Measurements from ENCODE around the gene FTL.

Gene FTL

DNA sequence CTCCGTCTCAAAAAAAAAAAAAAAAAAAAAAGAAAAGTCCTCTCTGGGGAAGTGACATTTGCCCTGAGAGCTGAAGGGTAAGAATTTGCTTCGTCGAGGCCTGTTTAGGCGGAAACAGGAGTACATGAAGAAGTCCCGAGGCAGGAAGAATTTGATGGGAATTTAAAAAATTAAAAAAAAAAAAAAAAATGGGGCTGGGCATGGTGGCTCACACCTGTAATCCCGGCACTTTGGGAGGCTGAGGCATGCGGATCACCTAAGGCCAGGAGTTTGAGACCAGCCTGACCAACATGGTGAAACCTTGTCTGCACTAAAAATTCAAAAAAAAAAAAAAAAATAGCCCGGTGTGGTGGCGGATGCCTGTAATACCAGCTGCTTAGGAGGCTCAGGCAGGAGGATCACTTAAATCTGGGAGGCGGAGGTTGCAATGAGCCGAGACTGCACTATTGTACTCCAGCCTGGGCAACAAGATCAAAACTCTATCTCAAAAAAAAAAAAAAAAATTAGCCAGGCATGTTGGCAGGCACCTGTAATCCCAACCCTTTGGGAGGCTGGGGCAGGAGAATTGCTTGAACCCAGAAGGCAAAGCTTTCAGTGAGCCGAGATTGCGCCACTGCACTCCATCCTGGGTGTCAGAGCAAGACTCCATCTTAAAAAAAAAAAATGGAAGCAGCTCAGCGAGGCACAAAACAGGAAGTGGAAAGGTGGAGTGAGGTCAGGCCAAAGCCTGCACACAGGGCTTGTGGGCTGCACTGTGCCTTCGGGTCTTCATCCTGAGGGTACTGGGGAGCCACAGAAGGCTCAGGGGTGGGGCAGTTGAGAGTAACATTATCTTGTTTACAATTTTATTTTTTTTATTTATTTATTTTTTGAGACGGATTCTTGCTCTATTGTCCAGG, 5.5 kb upstream of the FTL start:
- H3K4me1 ChIP-seq (ENCODE audit: control insufficient read depth, insufficient read depth, low read length), result peaks cover 36% of the 10 kb centered on the region
- H3K9ac ChIP-seq (ENCODE audit: low read length), result no peak overlapping the region
- no peaks in the 10 kb centered on the region for H3K9me3 ChIP-seq (ENCODE audit: control insufficient read depth, insufficient read depth, low read depth, low read length)
- peaks cover 40% of the 10 kb centered on the region for H3K36me3 ChIP-seq (ENCODE audit: control insufficient read depth, insufficient read depth, low read length)
- H3K27ac ChIP-seq (ENCODE audit: low read depth, low read length), result no peak overlapping the region
- no peaks in the 10 kb centered on the region for H3K27me3 ChIP-seq (ENCODE audit: control insufficient read depth, insufficient read depth, low read length)
- H3K4me3 ChIP-seq (ENCODE audit: low read depth, low read length), result no peak overlapping the region

DNA sequence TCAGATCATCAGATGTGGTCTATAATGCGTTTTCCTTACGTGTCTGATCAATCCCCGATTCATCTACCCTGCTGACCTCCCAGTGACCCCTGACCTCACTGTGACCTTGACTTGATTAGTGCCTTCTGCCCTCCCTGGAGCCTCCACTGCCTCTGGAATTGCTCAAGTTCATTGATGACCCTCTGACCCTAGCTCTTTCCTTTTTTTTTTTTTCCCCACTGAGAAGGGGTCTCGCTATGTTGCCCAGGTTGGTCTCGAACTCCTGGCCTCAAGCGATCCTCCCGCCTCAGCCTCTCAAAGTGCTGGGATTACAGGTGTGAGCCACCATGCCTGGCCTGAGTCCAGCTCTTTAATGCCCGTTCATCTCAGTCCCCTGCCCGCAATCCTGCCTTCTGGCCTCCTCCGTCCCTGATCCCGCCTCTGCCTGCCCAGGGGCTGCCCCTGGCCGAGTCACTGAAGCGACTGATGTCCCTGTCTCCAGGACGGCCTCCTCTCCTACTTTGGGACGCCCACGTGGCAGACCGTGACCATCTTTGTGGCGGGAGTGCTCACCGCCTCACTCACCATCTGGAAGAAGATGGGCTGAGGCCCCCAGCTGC, 4.0 kb upstream of the FTL start:
- peaks cover 40% of the 10 kb centered on the region for H3K36me3 ChIP-seq (ENCODE audit: control insufficient read depth, insufficient read depth, low read length)
- no peak overlapping the region for H3K9ac ChIP-seq (ENCODE audit: low read length)
- H3K4me1 ChIP-seq (ENCODE audit: control insufficient read depth, insufficient read depth, low read length), result peaks cover 31% of the 10 kb centered on the region
- no peaks in the 10 kb centered on the region for H3K9me3 ChIP-seq (ENCODE audit: control insufficient read depth, insufficient read depth, low read depth, low read length)
- H3K4me3 ChIP-seq (ENCODE audit: low read depth, low read length), result no peak overlapping the region
- no peak overlapping the region for H3K27ac ChIP-seq (ENCODE audit: low read depth, low read length)
- H3K27me3 ChIP-seq (ENCODE audit: control insufficient read depth, insufficient read depth, low read length), result no peaks in the 10 kb centered on the region

DNA sequence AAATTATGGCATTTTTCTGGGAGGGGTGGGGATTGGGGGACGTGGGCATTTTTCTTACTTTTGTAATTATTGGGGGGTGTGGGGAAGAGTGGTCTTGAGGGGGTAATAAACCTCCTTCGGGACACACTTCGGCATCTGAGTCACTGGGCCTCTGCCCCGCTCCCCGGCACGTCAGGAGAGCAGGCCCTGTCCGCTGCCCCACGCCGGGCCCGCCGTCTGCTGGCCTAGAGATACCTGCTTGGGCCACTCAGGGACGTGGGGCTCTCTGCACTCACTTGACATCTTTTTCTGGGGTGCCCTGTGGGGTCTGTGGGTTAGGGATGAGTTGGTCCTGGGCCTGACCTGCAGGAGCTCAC, 3.5 kb upstream of the FTL start:
- H3K9me3 ChIP-seq (ENCODE audit: control insufficient read depth, insufficient read depth, low read depth, low read length), result no peaks in the 10 kb centered on the region
- H3K4me3 ChIP-seq (ENCODE audit: low read depth, low read length), result no peak overlapping the region; the same call in 1 of the 2 replicates
- peaks cover 42% of the 10 kb centered on the region for H3K36me3 ChIP-seq (ENCODE audit: control insufficient read depth, insufficient read depth, low read length)
- H3K27ac ChIP-seq (ENCODE audit: low read depth, low read length), result peak overlapping the region; percentile 11; the same call in 1 of the 2 replicates
- peak overlapping the region; percentile 58 for H3K9ac ChIP-seq (ENCODE audit: low read length)
- peaks cover 29% of the 10 kb centered on the region for H3K4me1 ChIP-seq (ENCODE audit: control insufficient read depth, insufficient read depth, low read length)
- H3K27me3 ChIP-seq (ENCODE audit: control insufficient read depth, insufficient read depth, low read length), result no peaks in the 10 kb centered on the region

DNA sequence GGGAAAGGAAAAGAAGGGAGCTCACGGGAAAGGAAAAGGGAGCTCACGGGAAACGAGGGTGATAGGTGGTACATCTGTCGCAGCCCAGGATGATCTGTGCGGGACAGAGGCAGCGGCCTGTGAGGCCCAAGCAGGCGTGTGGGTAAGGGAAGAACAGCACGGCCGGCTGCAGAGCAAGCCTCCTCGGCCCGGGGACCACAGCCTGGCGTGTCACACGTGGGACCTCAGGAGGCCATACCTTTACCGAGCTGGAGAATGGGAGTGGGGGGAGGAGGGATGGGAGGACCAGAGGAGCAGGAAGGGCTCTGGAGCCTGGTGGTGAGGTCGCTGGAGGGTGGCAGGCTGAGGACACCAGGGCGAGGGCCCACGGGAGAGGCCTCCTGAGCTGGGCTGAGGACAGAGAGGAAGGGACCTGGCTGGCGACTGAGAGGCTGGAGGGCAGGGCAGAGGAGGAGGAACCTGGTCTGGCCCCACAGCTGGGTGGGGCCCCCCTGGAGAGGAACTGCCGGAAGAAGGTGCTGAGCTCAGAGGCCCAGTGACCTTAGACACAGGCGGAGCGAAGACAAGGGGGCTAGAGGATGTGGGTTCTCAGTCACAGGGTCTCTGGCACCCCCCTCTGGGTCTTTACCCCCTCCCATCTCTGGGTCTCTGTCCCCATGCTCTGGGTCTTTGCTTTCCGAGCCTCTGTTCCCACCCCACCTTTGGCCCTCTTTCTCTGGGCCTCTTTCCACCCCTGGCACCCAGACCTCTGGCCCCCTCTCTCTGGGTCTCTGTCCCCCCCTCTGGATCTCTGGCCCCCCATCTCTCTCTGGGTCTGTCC, 2.9 kb upstream of the FTL start:
- Histone ChIP-seq H3K36me3 (ENCODE audit: control insufficient read depth, insufficient read depth, low read length) (peaks cover 43% of the 10 kb centered on the region), H3K9ac (ENCODE audit: low read length) (peak overlapping the region; percentile 58), H3K4me3 (ENCODE audit: low read depth, low read length) (peak overlapping the region; percentile 13; the same call in 1 of the 2 replicates), H3K27me3 (ENCODE audit: control insufficient read depth, insufficient read depth, low read length) (no peaks in the 10 kb centered on the region), H3K27ac (ENCODE audit: low read depth, low read length) (peak overlapping the region; percentile 11; the same call in 1 of the 2 replicates), H3K9me3 (ENCODE audit: control insufficient read depth, insufficient read depth, low read depth, low read length) (no peaks in the 10 kb centered on the region), H3K4me1 (ENCODE audit: control insufficient read depth, insufficient read depth, low read length) (peaks cover 29% of the 10 kb centered on the region)

DNA sequence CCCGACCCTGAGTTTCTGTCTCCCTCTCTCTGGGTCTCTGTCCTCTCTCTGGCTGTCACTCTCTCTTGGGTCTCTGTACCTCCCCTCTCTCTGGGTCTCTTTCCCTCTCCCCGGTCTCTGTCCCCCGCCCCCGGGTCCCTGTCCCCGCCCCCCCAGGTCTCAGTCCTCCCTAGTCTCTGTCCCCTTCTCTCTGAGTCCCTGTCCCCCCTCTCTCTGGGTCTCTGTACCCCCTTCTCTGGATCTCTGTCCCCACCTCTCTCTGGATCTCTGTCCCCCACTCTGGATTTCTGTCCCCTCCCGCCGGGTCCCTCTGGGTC, 2.3 kb upstream of the FTL start:
- Histone ChIP-seq H3K27ac (ENCODE audit: low read depth, low read length) (peak overlapping the region; percentile 11; the same call in 1 of the 2 replicates), H3K4me3 (ENCODE audit: low read depth, low read length) (no peak overlapping the region; the same call in 1 of the 2 replicates)

DNA sequence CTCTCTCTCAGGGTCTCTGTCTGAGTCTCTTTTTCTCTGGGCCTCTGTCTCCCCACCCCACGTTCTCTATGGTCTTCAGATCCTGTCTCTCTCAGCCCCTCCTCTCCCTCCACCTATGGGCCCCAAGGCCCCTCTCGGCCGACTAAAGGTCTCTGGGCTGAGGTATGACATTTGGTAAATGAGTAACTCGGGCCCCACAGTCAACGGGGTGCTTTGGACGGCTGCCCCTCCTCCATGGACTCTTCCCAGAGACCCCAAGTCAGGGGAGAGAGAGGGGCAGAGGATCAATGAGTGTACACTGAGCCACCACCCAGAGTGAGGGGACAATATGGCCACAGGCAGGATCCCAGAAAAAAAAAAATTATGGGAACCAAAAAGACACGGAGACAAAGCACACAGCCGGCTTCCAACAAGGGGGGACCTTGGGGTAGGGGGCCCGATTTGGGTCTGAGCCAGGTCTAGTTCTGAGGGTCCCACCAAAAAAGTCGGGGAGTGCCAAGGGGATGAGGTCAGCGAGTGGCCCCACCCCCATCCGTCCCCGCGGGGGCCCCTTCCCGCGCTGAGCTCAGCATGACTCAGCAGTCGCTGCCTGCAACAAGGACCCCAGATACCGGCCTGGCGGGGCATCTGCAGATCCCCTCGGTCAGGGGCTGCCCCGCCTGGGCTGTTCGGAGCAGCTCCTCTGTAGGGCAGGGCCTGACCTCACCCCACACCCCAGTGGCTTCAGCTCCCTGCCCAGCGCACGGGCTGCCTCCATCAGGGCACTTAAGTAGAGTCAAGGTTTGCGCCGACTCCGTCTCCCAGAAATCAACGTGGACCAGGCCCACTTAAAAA, 1.5 kb upstream of the FTL start:
- no peaks in the 10 kb centered on the region for H3K27me3 ChIP-seq (ENCODE audit: control insufficient read depth, insufficient read depth, low read length)
- H3K27ac ChIP-seq (ENCODE audit: low read depth, low read length), result peak overlapping the region; percentile 95
- H3K9ac ChIP-seq (ENCODE audit: low read length), result peak overlapping the region; percentile 98
- peak overlapping the region; percentile 55 for H3K4me3 ChIP-seq (ENCODE audit: low read depth, low read length)
- no peaks in the 10 kb centered on the region for H3K9me3 ChIP-seq (ENCODE audit: control insufficient read depth, insufficient read depth, low read depth, low read length)
- H3K36me3 ChIP-seq (ENCODE audit: control insufficient read depth, insufficient read depth, low read length), result peaks cover 37% of the 10 kb centered on the region
- peaks cover 29% of the 10 kb centered on the region for H3K4me1 ChIP-seq (ENCODE audit: control insufficient read depth, insufficient read depth, low read length)

More for the DNA sequence above, 2.3 kb upstream of the FTL start:
- peaks cover 39% of the 10 kb centered on the region for H3K36me3 ChIP-seq (ENCODE audit: control insufficient read depth, insufficient read depth, low read length)
- peak overlapping the region; percentile 58 for H3K9ac ChIP-seq (ENCODE audit: low read length)
- H3K27me3 ChIP-seq (ENCODE audit: control insufficient read depth, insufficient read depth, low read length), result no peaks in the 10 kb centered on the region
- H3K9me3 ChIP-seq (ENCODE audit: control insufficient read depth, insufficient read depth, low read depth, low read length), result no peaks in the 10 kb centered on the region
- peaks cover 29% of the 10 kb centered on the region for H3K4me1 ChIP-seq (ENCODE audit: control insufficient read depth, insufficient read depth, low read length)

DNA sequence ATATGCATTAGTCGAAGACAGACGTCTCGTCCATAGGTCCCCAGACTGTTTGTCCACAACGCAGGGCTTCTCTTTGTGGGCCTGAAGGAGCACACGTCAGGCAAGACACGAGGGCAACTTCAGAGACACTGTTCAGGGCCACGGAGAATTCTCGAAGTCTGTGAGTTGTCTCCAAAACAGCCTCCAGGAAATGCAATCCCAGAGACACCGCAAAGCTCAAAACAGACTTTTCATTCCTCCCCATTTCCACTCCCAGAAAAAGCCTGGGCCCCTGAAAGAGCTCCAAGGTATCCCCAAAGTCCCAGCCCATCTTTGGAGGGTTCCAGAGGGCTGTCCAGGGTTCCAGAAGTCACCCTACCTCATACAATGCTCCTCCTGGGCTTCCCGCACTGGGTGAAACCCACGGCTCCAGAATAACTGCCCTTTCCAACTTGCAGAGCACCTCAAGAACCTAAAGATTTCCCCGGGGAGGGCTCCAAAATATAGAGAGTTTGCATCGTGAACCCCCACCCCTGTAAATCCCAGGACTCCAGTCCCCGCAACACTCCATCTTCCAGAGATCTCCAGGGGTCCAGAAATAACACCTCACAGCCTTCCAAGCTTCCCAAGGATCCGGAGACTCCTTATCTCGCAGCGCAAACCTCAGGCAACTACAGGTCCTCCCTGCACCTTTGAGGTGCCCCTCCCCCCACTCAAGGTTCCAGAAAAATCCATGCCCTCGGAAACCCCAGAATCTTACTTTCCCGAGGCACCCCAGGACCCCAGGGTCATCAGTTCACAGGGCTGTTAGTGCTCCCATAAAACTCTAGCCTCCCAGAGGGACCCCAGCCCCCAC, 687 bp upstream of the FTL start:
- H3K4me3 ChIP-seq (ENCODE audit: low read depth, low read length), result peak overlapping the region; percentile 55
- peaks cover 29% of the 10 kb centered on the region for H3K4me1 ChIP-seq (ENCODE audit: control insufficient read depth, insufficient read depth, low read length)

DNA sequence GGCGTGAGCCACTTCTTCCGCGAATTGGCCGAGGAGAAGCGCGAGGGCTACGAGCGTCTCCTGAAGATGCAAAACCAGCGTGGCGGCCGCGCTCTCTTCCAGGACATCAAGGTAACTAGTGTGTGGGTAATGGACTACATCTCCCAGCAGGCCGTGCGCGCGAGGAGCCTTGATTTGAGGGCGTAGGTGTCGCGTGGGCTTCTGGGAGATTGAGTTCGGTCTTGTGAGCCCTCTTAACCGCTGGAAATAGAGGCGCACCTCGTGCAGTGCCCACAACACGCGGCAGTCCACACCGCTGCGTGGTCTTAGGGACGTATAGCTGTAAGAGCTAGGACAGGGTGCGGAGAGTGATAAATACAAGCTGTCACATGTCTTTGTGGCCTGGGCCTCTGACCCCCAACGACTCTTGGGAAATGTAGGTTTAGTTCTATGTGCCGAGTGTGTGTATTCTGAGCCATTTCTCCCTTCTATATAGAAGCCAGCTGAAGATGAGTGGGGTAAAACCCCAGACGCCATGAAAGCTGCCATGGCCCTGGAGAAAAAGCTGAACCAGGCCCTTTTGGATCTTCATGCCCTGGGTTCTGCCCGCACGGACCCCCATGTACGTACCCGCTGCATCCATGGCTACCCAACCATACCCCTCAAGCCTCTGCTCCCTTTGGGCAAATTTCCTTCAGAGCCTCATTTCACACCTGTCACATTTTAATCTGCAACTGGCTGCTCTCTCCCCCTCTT, 864 bp downstream of the FTL start:
- H3K9me3 ChIP-seq (ENCODE audit: control insufficient read depth, insufficient read depth, low read depth, low read length), result no peaks in the 10 kb centered on the region
- peak overlapping the region; percentile 92 for H3K9ac ChIP-seq (ENCODE audit: low read length)
- H3K27me3 ChIP-seq (ENCODE audit: control insufficient read depth, insufficient read depth, low read length), result no peaks in the 10 kb centered on the region
- peak overlapping the region; percentile 50; the same call in 1 of the 2 replicates for H3K27ac ChIP-seq (ENCODE audit: low read depth, low read length)
- peaks cover 36% of the 10 kb centered on the region for H3K4me1 ChIP-seq (ENCODE audit: control insufficient read depth, insufficient read depth, low read length)
- H3K36me3 ChIP-seq (ENCODE audit: control insufficient read depth, insufficient read depth, low read length), result peaks cover 39% of the 10 kb centered on the region
- peak overlapping the region; percentile 96 for H3K4me3 ChIP-seq (ENCODE audit: low read depth, low read length)

More for the DNA sequence above, 687 bp upstream of the FTL start:
- H3K27ac ChIP-seq (ENCODE audit: low read depth, low read length), result peak overlapping the region; percentile 95
- H3K27me3 ChIP-seq (ENCODE audit: control insufficient read depth, insufficient read depth, low read length), result no peaks in the 10 kb centered on the region
- H3K9me3 ChIP-seq (ENCODE audit: control insufficient read depth, insufficient read depth, low read depth, low read length), result no peaks in the 10 kb centered on the region
- H3K36me3 ChIP-seq (ENCODE audit: control insufficient read depth, insufficient read depth, low read length), result peaks cover 43% of the 10 kb centered on the region
- H3K9ac ChIP-seq (ENCODE audit: low read length), result peak overlapping the region; percentile 98

DNA sequence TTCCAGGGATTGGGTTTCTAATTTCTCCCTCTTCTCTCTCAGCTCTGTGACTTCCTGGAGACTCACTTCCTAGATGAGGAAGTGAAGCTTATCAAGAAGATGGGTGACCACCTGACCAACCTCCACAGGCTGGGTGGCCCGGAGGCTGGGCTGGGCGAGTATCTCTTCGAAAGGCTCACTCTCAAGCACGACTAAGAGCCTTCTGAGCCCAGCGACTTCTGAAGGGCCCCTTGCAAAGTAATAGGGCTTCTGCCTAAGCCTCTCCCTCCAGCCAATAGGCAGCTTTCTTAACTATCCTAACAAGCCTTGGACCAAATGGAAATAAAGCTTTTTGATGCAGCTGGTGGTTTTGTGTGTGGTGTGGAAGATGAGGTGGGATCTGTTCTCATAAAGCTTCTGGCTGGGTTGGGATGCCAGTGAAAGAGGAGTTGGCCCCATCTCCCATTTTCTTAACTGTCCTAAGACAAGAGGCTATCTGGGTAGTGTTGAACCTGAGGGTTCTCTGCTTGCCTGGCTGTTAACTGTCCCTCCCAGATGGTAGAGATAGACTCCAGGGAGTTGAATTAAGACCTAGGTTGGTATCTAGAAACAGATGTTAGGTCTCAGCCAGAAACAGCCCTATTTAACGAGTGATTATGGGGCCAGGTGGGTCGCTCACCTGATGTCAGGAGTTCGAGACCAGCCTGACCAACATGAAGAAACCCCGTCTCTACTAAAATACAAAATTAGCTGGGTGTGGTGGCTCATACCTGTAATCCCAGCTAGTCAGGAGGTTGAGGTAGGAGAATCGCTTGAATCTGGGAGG, 1.6 kb downstream of the FTL start:
- Histone ChIP-seq H3K36me3 (ENCODE audit: control insufficient read depth, insufficient read depth, low read length) (peaks cover 36% of the 10 kb centered on the region), H3K9ac (ENCODE audit: low read length) (peak overlapping the region; percentile 92), H3K4me1 (ENCODE audit: control insufficient read depth, insufficient read depth, low read length) (peaks cover 35% of the 10 kb centered on the region), H3K27ac (ENCODE audit: low read depth, low read length) (no peak overlapping the region), H3K9me3 (ENCODE audit: control insufficient read depth, insufficient read depth, low read depth, low read length) (no peaks in the 10 kb centered on the region), H3K4me3 (ENCODE audit: low read depth, low read length) (peak overlapping the region; percentile 96), H3K27me3 (ENCODE audit: control insufficient read depth, insufficient read depth, low read length) (no peaks in the 10 kb centered on the region)

All from HUES6 (cell line).